PFSK-1 (cell line): ENCODE data around the gene RALGAPA2.

Experiments
- FOXP2 ChIP-seq: optimal IDR thresholded peaks from 2 replicates; pipeline ENCODE3; 2011; ENCODE audit warnings: borderline replicate concordance, control low read depth, inconsistent platforms; ENCODE audit not compliant: insufficient read depth; ENCODE audit errors: extremely low read length, extremely low read depth
- POLR2AphosphoS5 ChIP-seq: IDR thresholded peaks from 2 replicates; pipeline ENCODE4 v1.6.1; 2012; ENCODE audit warnings: low read depth, mild to moderate bottlenecking, control low read depth, low read length, moderate library complexity
- REST ChIP-seq, 2 experiments: IDR thresholded peaks; 2 replicates each; pipeline versions ENCODE4 v1.6.1 to v1.8.0; 2011 to 2012; ENCODE audit warnings: low read depth in 2 of 2, low read length in 2 of 2, control low read depth in 1 of 2, inconsistent platforms in 1 of 2, mild to moderate bottlenecking in 1 of 2, moderate library complexity in 1 of 2; ENCODE audit not compliant: insufficient read depth in 1 of 2
- SIN3A ChIP-seq: IDR thresholded peaks from 2 replicates; pipeline ENCODE4 v1.6.1; 2012; ENCODE audit warnings: mild to moderate bottlenecking, low read length, moderate library complexity, borderline replicate concordance; ENCODE audit not compliant: insufficient read depth
- TAF1 ChIP-seq: IDR thresholded peaks from 2 replicates; pipeline ENCODE4 v1.6.1; 2012; ENCODE audit warnings: low read length, control low read depth, borderline replicate concordance; ENCODE audit not compliant: insufficient read depth

Gene RALGAPA2

GRCh38 chr20:20373091-20373571, 339.3 kb downstream of the RALGAPA2 start:
- TF ChIP-seq TAF1 (no peak), REST (IDR thresholded peaks at IDR 0.05; ENCODE audit: insufficient read depth in 1 of 2, low read depth in 2 of 2, low read length in 2 of 2) (no peak), POLR2AphosphoS5 (no peak), SIN3A (no peak), FOXP2 (no peak)

GRCh38 chr20:20371681-20372080, 340.8 kb downstream of the RALGAPA2 start:
- no peak for TF ChIP-seq FOXP2
- TF ChIP-seq TAF1, result no peak
- no peak for TF ChIP-seq REST (IDR thresholded peaks at IDR 0.05; ENCODE audit: insufficient read depth in 1 of 2, low read depth in 2 of 2, low read length in 2 of 2)
- no peak for TF ChIP-seq SIN3A
- TF ChIP-seq POLR2AphosphoS5, result no peak

- no peak for TF ChIP-seq TAF1
- no peak for TF ChIP-seq POLR2AphosphoS5
- no peak for TF ChIP-seq FOXP2
- TF ChIP-seq SIN3A, result no peak
- no peak for TF ChIP-seq REST (IDR thresholded peaks at IDR 0.05; ENCODE audit: insufficient read depth in 1 of 2, low read depth in 2 of 2, low read length in 2 of 2)
Measured at GRCh38 chr20:20371083-20371482, 341.4 kb downstream of the RALGAPA2 start.

GRCh38 chr20:20370094-20370575, 342.3 kb downstream of the RALGAPA2 start:
- TF ChIP-seq TAF1 (no peak), SIN3A (no peak), POLR2AphosphoS5 (no peak), REST (IDR thresholded peaks at IDR 0.05; ENCODE audit: insufficient read depth in 1 of 2, low read depth in 2 of 2, low read length in 2 of 2) (no peak), FOXP2 (no peak)
